Keratinocyte (primary cell): ENCODE data around the gene UBE4B. TPM values are rescaled to one million over a fixed set of nuclear protein-coding genes. Genes with fewer than 3 reads are reported as not detected.

ENCODE experiments used
- DNase-seq: peaks from one replicate; pipeline ENCODE4 v3.0.0-alpha.2; 2011; ENCODE audit warnings: low read depth, missing footprints, low spot score
- FAIRE-seq: peaks from 2 replicates; lab custom pipeline; 2011; peaks lifted over from hg19 to GRCh38; lab: Jason Lieb, UNC
- H2AFZ ChIP-seq: 2 replicates; pipeline ENCODE4 v1.6.0; 2012; ENCODE audit warnings: low read length, control low read depth, inconsistent platforms; ENCODE audit not compliant: control insufficient read depth
- H3K27ac ChIP-seq: 2 replicates; pipeline ENCODE4 v1.5.1; 2011; ENCODE audit warnings: low read length; ENCODE audit not compliant: control insufficient read depth, insufficient read depth
- H3K27me3 ChIP-seq: 3 replicates; pipeline ENCODE4 v1.6.0; 2011; ENCODE audit warnings: low read length; ENCODE audit not compliant: control insufficient read depth, insufficient read depth; ENCODE audit errors: extremely low read depth
- H3K36me3 ChIP-seq, 2 experiments: 2 replicates in 1 of 2; 3 replicates in 1 of 2; pipeline ENCODE4 v1.5.1; 2011; ENCODE audit warnings: low read length in 2 of 2, mild to moderate bottlenecking in 1 of 2; ENCODE audit not compliant: control insufficient read depth in 2 of 2, insufficient read depth in 2 of 2; ENCODE audit errors: extremely low read depth in 1 of 2
- H3K4me1 ChIP-seq: 3 replicates; pipeline ENCODE4 v1.5.1; 2011; ENCODE audit warnings: low read length; ENCODE audit not compliant: control insufficient read depth, insufficient read depth; ENCODE audit errors: extremely low read depth
- H3K4me2 ChIP-seq: 3 replicates; pipeline ENCODE4 v1.6.0; 2011; ENCODE audit warnings: low read depth, low read length; ENCODE audit not compliant: control insufficient read depth, insufficient read depth; ENCODE audit errors: extremely low read depth
- H3K4me3 ChIP-seq, 3 experiments: fragments of 200-600 bp in 1 of 3; sonication (generic) in 1 of 3; 2 replicates in 2 of 3; 3 replicates in 1 of 3; pipeline ENCODE4 v1.5.1; 2011 to 2016; ENCODE audit warnings: low read length in 3 of 3, mild to moderate bottlenecking in 3 of 3, control low read depth in 2 of 3, inconsistent platforms in 1 of 3, low read depth in 1 of 3, mixed read lengths in 1 of 3, mixed run types in 1 of 3, moderate library complexity in 1 of 3; ENCODE audit not compliant: control insufficient read depth in 2 of 3, insufficient read depth in 2 of 3; ENCODE audit errors: extremely low read depth in 1 of 3
- H3K79me2 ChIP-seq: 2 replicates; pipeline ENCODE4 v1.6.0; 2012; ENCODE audit warnings: low read length; ENCODE audit not compliant: control insufficient read depth, insufficient read depth
- H3K9ac ChIP-seq: 3 replicates; pipeline ENCODE4 v1.6.0; 2011; ENCODE audit warnings: low read length; ENCODE audit not compliant: control insufficient read depth, insufficient read depth; ENCODE audit errors: extremely low read depth
- H3K9me1 ChIP-seq: 3 replicates; pipeline ENCODE4 v1.6.0; 2011; ENCODE audit warnings: low read length; ENCODE audit not compliant: control insufficient read depth, insufficient read depth; ENCODE audit errors: extremely low read depth
- H3K9me3 ChIP-seq: 2 replicates; pipeline ENCODE4 v1.5.1; 2012; ENCODE audit warnings: low read depth, low read length; ENCODE audit not compliant: control insufficient read depth
- H4K20me1 ChIP-seq: 3 replicates; pipeline ENCODE4 v1.6.0; 2011; ENCODE audit warnings: low read length; ENCODE audit not compliant: control insufficient read depth, insufficient read depth; ENCODE audit errors: extremely low read depth
- EZH2 ChIP-seq: IDR thresholded peaks from one replicate; pipeline ENCODE4 v1.6.1; 2012; ENCODE audit warnings: inconsistent platforms, mild to moderate bottlenecking, low read length, moderate library complexity
- dilution Hi-C: fragments of 300-500 bp; cut with MboI; formaldehyde crosslinking; loops from one replicate; pipeline ENCODE4 v1.7.0; 2020; ENCODE audit warnings: low sequenced_read_pairs; ENCODE audit not compliant: extremely low pct_ligation_motif_present
- polyA plus RNA-seq, 5 experiments: library from polyadenylated mRNA; depleted of rRNA in 3 of 5; stranded (reverse) in 3 of 5; stranded (forward) in 1 of 5; unstranded in 1 of 5; fragments of >200 nt; gene quantifications; 1 replicate in 1 of 5; 2 replicates in 3 of 5; 3 replicates in 1 of 5; pipeline versions ENCODE4 v1.2.1 to v1.2.3, GENCODE V29; 2011 to 2012; ENCODE audit warnings: missing spikeins in 2 of 5, low read depth in 1 of 5, low replicate concordance in 1 of 5
- TF ChIP-seq, protein P1 (sequence below), 3 experiments: IDR thresholded peaks in 1 of 3; conservative IDR thresholded peaks in 1 of 3; optimal IDR thresholded peaks in 1 of 3; 2 replicates in 2 of 3; 3 replicates in 1 of 3; pipeline versions ENCODE3 to v1.5.1; 2011; ENCODE audit warnings: low read length in 3 of 3, mild to moderate bottlenecking in 3 of 3, moderate library complexity in 2 of 3, control low read depth in 1 of 3, inconsistent platforms in 1 of 3; ENCODE audit not compliant: insufficient read depth in 2 of 3; ENCODE audit errors: extremely low read depth in 1 of 3

The UBE4B gene
- polyA plus RNA-seq, 1 donor (not counting 4 experiments of a cell fraction or from before 2014, with no cell fraction given) = 14.3 TPM

DNA sequence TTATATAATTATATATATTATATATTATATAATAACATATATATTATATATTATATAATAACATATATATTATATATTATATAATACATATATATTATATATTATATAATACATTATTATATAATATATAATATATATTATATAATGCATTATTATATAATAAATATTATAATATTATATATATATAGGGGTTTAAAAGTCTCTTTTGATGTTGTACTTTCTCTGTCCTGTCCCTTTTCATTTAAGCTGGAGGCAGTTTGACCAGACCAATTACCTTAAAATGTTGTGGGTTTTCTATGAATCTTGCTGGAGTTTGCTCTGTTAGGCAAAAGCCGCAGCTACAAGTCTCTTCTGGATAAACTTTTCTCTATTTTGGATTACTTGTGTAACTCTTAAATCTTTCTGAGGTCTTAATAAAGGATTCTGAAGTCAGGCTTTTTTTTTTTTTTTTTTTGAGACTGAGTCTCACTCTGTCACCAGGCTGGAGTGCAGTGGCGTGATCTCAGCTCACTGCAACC, 155.4 kb downstream of the UBE4B start:
- no peak for TF ChIP-seq EZH2
- TF ChIP-seq, protein P1, sequence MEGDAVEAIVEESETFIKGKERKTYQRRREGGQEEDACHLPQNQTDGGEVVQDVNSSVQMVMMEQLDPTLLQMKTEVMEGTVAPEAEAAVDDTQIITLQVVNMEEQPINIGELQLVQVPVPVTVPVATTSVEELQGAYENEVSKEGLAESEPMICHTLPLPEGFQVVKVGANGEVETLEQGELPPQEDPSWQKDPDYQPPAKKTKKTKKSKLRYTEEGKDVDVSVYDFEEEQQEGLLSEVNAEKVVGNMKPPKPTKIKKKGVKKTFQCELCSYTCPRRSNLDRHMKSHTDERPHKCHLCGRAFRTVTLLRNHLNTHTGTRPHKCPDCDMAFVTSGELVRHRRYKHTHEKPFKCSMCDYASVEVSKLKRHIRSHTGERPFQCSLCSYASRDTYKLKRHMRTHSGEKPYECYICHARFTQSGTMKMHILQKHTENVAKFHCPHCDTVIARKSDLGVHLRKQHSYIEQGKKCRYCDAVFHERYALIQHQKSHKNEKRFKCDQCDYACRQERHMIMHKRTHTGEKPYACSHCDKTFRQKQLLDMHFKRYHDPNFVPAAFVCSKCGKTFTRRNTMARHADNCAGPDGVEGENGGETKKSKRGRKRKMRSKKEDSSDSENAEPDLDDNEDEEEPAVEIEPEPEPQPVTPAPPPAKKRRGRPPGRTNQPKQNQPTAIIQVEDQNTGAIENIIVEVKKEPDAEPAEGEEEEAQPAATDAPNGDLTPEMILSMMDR (optimal IDR thresholded peaks at IDR 0.05 in 1 of 3, IDR thresholded peaks at IDR 0.05 in 1 of 3, conservative IDR thresholded peaks at IDR 0.05 in 1 of 3; ENCODE audit: extremely low read depth in 1 of 3, insufficient read depth in 2 of 3, low read length in 3 of 3) = no peak
- Histone ChIP-seq H3K27ac (no peak overlapping the region), H3K9me1 (no peaks in the 10 kb centered on the region), H3K36me3 (no peaks in the 10 kb centered on the region), H3K9me3 (no peaks in the 10 kb centered on the region), H3K9ac (no peak overlapping the region), H2AFZ (no peak overlapping the region), H3K4me1 (no peaks in the 10 kb centered on the region), H3K79me2 (no peaks in the 10 kb centered on the region), H4K20me1 (no peaks in the 10 kb centered on the region), H3K4me3 (no peak overlapping the region), H3K27me3 (no peaks in the 10 kb centered on the region), H3K4me2 (no peak overlapping the region)
- no peak for DNase-seq
- no peak for FAIRE-seq
- dilution Hi-C loops = no loop called here

GRCh38 chr1:10189659-10190058, 156.9 kb downstream of the UBE4B start:
- Histone ChIP-seq H3K9ac (no peak overlapping the region), H3K4me2 (no peak overlapping the region), H4K20me1 (no peaks in the 10 kb centered on the region), H3K4me1 (no peaks in the 10 kb centered on the region), H3K9me1 (no peaks in the 10 kb centered on the region), H3K36me3 (no peaks in the 10 kb centered on the region), H2AFZ (no peak overlapping the region), H3K79me2 (no peaks in the 10 kb centered on the region), H3K27ac (no peak overlapping the region), H3K9me3 (no peaks in the 10 kb centered on the region), H3K27me3 (no peaks in the 10 kb centered on the region), H3K4me3 (no peak overlapping the region)
- no peak for FAIRE-seq
- no peak for DNase-seq
- dilution Hi-C loops = no loop called here
- TF ChIP-seq, protein P1 (optimal IDR thresholded peaks at IDR 0.05 in 1 of 3, IDR thresholded peaks at IDR 0.05 in 1 of 3, conservative IDR thresholded peaks at IDR 0.05 in 1 of 3; ENCODE audit: extremely low read depth in 1 of 3, insufficient read depth in 2 of 3, low read length in 3 of 3) = no peak
- TF ChIP-seq EZH2 = no peak
